SW 1271 (cell line): ENCODE results near the gene RCAN1.

Experiments used
- DNase-seq, 2 experiments: peaks; one replicate each; lab custom pipeline; 2025; lab: John Stamatoyannopoulos, UW

Gene RCAN1

GRCh38 chr21:34614628-34615486 lies at the start of gene RCAN1:
RCAN1 (minus strand) TSS chr21:34615113; CDS start chr21:34615011, 102 bp downstream.
- peak; percentile 73 to 85 for DNase-seq

DNA sequence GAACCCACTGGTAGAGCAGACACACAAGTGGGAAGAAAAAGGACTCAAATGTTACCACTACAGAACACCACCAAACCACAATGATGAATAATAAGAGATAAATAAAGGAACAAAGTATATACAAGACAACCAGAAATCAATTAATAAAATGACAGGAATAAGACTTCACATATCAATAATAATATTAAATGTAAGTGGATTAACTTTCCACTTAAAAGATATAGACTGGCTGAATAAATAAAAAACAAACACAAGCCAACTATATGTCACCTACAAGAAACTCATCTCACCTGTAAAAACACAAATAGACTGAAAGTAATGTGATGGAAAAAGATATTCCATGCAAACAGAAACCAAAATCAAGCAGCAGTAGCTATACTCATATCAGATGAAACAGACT lies 46.9 kb upstream of the RCAN1 start:
- no peak for DNase-seq

DNA sequence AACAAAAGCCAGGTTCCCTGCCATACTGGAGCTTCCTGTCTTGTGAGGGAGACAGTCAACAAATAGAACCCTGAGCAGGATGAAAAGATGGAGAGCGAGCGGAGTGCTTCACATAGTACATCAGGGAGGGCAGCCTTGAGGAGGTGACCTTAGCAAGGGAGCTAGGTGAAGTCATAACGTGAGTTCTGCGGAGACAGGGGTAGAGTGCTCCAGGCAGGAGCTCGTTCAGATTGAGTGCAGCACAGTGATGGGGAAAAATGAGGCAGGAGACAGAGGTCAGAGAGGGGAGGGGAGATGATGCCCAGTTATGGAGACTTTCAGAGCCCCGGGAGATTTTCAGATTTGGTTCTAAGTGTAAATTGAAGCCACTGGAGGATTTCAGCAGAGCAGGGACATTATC lies 38.6 kb upstream of the RCAN1 start:
- DNase-seq: no peak

GRCh38 chr21:34651642-34652041 lies 36.7 kb upstream of the RCAN1 start:
- no peak for DNase-seq

DNA sequence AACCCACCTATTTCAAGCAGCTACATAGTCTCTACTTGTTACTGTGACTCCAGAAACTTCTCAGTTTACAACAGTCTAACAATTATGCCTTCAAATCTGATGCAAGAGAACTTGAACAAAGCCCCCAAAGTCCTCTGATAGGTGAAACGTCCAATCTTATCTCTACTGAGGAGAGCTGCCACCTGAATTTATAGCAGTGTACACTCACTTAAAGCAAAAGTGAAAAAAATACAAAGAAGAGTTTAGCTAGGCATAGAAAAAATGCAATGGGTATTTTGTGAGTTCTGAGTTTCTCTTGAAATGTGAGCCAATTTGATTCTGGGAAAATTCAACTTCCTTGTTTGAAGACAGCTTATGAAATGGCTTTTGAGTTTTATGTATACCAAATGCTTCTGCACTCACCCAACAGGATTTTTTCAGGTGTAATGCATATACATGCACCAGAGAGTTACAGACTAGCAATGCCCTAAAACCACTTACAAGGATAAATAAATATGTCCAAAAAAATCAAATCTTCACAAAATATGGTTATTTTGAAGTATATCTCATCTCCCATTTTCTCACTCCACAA lies 36.0 kb upstream of the RCAN1 start:
- no peak for DNase-seq

- DNase-seq: no peak
Observed at GRCh38 chr21:34649400-34649799, 34.5 kb upstream of the RCAN1 start.

- no peak for DNase-seq
Observed at GRCh38 chr21:34648739-34649297, 33.9 kb upstream of the RCAN1 start.

- no peak for DNase-seq
Observed at GRCh38 chr21:34647555-34647954, 32.6 kb upstream of the RCAN1 start.

DNA sequence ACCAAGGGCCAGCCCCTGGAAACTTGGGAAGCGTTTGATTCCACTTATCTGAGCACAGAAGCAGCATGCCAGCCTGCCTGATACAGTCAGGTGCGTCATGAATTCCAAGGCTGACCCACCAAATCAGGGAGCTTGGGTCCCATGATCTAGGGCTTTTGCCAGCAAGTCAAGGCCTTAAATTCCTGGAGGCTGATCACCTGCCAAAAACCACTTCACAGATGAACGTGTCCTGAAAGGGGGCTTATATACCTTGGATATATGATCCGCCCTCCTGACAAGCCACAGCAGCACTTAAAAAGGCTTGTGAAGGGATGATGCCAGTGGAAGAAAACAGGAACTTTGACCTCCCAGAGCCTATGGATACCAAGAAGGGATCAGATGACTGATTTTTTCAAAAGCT lies 29.9 kb upstream of the RCAN1 start:
- no peak for DNase-seq

DNA sequence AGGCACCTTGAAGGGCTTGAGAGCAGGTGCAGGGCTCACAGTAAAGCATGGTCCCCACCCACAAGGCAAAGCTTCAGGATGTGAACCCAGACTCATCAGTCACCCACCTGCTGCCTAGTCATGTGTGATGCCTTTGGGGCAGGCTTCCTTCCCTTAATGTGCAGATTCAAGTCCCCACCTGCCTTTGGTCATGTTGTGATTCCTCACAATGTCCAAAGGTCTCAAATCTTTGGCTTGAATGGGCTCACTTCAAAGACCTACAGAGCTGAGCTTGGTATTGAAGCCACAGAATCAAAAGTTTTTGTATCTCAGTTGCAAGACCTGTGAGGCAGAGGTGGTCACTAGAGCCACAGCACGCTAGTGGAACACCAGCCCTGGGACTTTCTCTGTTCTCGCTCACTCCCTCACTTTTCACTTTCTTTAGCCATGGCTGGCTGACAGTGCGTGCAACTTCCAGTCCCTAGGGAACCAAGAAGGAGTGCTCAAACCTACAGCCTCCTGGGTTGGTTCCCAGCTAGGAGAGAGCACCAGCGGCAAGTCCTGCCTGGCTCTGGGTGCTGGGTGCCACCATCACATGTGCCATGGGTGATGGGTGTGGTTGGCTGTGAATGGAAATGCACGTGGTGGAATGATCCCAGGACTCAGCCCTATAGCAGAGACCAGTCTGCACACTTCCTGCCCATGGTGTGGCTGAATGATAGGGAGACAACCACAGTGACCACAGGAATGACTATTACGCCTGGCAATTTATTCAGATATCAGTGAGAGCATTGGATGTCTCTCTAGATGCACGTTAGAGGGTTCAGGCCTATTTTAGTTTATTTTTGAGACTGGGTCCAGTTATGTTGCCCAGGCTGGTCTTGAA lies 27.5 kb upstream of the RCAN1 start:
- no peak for DNase-seq

DNA sequence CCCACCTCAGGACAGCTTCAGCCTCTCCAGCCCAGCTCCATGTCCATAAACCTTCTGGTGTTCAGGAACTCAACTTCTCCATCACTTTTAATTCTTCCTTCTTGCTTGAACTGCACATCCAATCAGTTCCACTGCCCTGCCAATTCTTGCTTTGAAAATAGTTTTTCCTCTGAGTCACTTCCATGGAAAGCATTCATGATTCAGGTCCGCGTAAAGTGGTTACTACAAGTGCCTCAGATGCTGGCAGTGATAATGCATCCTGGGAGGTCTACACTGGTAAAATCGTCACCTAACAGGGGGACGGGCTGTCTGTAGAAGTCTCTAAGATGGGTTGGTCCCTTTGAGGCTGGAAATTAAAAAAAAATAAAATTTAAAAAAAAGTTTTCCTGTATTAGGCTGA lies 25.9 kb upstream of the RCAN1 start:
- no peak for DNase-seq

GRCh38 chr21:34639882-34640788 lies 25.2 kb upstream of the RCAN1 start:
- DNase-seq: no peak

- no peak for DNase-seq
Observed at GRCh38 chr21:34639250-34639649, 24.3 kb upstream of the RCAN1 start.

DNA sequence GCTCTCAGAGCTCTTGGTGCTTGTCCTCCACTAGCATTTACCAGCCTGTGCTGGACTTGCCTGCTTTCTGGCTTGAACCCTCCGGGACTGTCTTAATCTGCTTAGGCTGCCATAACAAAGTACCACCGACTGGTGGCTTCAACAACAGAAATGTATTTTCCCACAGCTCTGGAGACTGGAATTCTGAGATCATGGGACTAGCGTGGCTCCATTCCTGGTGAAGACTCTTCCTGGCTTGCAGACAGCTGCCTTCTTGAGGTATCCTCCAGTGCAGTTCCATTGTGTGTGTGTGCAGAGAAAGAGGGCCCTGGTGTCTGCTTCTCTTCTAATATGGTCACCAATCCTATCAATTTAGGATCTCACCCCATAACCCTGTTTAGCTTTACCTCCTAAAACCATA lies 22.0 kb upstream of the RCAN1 start:
- no peak for DNase-seq

GRCh38 chr21:34635307-34635706 lies 20.4 kb upstream of the RCAN1 start:
- no peak for DNase-seq

DNA sequence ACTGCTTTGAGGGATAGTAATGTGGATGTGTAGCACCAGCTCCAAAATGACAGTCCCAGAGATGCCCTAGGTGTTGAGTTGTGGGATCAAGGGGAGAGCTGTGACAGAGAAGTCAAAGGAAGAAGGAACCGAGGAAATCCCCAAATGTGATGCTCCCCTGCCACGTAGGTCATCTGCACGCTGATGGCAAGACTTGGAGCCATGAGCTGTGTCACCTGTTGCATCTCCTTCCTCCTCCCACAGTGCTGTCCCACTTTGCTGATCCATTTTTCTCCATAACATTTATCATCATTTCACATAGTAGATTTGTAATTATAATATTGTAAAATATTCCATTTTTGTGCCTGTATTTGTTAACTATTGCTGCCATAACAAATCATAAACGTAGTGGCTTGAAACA lies 17.6 kb upstream of the RCAN1 start:
- no peak for DNase-seq

DNA sequence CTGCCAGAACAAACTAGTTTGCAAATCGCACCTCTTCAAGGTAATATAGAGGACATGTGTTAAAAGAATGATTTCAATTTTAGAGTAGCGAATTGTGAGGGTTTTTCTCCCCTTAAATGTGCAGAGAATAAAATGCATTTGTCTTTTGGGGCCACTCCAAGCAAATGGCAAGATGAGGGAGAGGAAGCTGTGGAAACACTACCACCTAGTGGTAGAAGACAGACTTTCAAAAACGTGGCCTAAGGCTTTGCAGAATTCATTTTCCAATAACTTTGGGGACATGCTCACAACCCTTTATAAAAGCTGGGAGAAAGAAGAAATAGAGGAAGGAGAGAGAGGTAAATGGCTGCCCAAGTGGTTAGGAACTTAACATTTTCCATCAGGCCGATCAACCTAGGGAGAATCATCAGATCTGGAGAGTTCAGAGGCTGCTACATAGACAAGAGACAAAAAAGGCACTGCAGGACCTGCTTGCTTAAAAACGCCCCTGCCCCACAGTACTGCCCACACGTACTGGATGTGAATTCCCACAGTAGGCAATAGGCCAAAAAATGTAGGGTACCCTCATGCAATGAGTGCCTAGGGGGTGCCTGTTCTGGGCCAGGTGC lies 15.7 kb upstream of the RCAN1 start:
- peak in 1 of 2 experiments; percentile 51 for DNase-seq

DNA sequence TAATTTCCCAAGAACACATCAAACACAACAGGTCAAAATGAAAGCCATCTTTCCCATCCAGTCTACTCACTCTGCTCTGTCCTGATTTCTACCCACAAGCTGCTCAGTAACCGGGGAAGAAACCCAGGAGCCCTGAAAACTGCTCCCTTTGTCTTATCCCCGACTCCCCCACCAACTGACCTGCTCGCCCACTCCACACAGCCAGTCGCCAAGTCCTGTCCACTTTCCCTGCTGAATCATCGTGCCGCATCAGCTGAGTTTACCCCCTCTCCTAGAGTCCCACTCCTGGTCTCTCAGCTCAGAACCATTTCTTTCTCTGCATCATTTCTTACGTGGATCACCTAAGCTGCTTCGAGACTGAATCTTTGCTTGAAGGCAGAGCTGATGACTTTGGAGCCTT lies 11.2 kb upstream of the RCAN1 start:
- DNase-seq: no peak

- no peak for DNase-seq
Observed at GRCh38 chr21:34625030-34625593, 10.2 kb upstream of the RCAN1 start.

DNA sequence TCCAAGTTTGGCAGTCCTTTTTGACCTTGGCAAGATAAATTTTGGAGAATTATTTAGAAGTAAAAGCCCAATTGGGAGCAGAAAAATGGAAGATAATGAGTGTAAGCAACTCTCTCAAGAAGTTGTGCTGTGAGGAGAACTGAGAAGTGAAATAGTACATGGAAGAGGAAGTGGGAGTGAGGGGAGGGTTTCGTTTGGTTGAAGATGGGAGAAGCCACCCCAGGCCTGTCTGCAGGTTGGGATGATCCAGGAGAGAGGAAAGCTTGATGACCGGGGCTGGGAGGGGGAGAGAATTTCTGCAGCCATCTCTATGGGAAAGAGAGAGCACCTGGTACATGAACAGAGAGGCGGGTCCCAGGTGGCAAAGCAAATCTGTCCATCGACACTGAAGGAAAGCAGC lies 8.6 kb upstream of the RCAN1 start:
- DNase-seq: no peak
